Stimulated activated CD8-positive, alpha-beta memory T cell treated with anti-CD3 and anti-CD28 coated beads, Interleukin-7, amount 100 ng/mL, for 48 hours (primary cell): ENCODE results near the gene METTL17.
"Not testable (repeated sequence)": the region's sequence is repeated elsewhere in the genome, so short reads cannot be mapped to it uniquely, and the experiment has no call there.

Experiments used
- DNase-seq, 2 donors: peaks; one replicate each; pipeline ENCODE4 v3.0.0-alpha.2; 2020; ENCODE audit warnings: low read depth in 1 of 2; ENCODE audit errors: extremely low read depth in 1 of 2

Gene METTL17

GRCh38 chr14:21023817-21024584 lies 34.2 kb downstream of the METTL17 start:
- DNase-seq: no peak

- peak; percentile 41 to 45 for DNase-seq
These were observed 35.0 kb downstream of the METTL17 start, which contains the start of gene NDRG2 for GRCh38 chr14:21024585-21025370. NDRG2 (minus strand) TSS chr14:21025061; CDS start chr14:21023315, 1,746 bp downstream.

DNA sequence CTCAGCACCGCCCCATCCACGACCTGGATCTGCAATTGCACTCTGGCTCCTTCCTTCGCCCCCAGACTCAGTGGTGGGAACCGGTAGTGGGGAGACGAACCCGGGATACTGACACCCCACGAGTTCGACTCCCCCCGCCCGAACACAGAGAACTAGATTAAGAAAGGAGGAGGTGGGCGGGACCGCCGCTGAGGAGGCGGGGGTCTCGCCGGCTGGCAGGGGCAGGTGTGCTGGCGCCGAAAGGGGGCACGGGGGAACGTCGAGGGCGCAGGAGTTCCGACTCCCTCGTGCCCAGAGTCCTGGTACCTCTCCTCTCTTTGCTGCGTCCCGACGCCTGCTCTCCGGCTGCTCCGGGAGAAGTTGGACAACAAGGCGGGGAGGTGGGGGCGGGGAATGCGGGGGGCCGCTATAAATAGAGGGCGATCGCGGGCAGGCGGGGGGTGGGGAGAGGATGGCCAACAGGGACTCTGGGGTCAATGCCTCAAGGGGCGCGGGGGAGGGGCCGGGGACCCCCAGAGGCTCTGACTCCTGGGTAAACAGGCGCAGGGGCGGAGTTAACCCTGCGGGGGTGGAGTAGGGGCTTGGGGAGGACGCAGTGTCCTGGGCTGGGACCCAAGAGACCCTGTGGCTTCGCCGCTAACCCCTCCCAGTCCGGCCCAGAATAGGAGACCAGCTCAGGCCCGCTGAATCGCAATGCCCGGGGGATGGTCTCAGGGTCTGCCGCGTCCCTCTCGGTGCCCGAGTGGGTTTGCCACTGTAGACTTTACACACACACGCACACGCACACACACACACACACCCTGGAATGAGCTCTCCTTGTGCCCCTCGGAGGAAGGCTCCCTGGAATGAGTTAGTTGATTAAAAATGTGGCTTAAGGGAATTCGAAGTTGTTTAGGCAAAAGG lies 35.8 kb downstream of the METTL17 start:
- no peak for DNase-seq

DNA sequence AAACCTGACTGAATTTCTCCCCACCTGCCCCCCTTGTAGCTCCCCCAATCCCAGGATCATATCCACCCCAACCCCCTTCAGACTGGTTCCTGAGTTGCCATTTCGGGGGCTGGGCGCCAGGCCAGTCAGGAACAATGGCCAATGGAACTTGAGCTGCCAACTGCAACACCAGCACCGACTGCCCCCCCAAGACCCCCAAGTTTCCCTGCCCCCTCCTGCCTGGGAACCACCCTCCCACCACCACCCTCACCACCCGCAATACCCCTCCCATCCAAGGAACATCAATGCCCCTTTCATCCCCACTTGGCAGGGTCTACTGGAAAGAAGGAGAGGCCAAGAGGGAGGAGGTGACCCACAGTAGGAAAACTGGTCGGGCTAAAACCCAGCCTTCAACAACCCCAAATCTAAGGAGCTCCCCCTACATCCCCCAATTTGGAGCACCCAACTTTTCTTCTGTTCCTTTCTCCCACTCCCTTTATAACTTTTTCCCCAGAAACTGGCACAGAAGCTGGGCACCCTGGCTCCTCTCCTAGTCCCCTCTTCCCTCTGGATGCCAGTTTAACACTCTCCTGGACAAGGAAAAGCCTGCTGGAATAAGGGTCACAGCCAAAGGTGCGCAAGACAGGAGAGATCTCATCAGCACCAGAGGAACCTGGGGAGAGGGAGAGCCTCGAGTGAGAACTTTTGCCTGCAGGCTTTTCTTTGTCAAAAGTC lies 36.7 kb downstream of the METTL17 start:
- no peak for DNase-seq

DNA sequence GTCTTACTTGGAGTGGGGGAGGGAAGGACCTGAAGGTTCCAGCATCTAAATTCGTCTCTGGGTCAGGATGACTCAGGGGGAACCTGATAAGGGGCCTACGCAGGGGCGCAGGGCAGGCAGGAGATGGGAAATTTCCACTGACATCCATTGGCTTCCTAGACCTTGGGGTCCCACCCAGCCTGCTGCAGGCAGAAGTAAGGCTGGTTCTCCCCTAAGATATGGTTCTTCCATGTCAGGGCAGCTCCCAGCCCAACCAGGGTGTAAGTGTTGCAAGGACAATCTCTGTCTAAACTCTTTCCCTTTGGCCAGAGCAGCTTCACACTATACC lies 37.2 kb downstream of the METTL17 start:
- no peak for DNase-seq

DNA sequence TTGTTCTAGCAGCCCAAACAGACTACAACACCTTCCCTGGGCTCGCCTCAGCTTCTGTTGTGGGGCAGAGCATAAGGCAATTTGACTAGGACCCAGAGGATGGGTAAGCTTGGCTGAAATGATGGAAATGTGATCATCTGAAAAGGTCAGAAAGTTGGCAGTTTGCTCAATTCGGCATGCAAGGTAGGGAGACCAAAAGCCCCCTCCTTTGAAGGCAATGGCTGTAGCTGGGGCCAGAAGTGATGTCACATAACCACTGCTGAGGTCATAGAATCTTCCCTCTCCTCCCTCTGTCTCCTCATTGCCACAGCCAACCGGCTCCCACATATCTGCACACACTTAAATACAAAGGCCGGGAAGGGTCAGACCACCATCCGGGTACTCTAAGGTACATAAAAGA lies 40.1 kb downstream of the METTL17 start, which contains the start of gene TPPP2:
Gene TPPP2, plus strand, starts transcription at position 301 of the 400 bp plus-strand sequence. CDS start 365 bp downstream, outside the sequence.
- no peak for DNase-seq

DNA sequence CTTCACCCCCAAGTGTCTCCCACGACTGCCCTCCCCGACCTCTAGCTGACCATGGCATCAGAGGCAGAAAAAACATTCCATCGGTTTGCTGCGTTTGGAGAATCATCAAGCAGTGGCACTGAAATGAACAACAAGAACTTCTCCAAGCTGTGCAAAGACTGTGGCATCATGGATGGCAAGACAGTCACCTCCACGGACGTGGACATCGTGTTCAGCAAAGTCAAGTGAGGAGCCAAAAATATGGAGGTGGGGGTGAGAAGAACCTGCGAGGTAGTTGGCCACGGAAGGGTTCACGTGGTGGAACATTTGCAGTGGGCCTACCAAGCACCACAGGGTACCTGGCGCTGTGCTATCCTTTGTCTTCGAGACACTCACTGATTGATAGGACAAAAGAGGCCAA lies 40.8 kb downstream of the METTL17 start:
- no peak for DNase-seq

DNA sequence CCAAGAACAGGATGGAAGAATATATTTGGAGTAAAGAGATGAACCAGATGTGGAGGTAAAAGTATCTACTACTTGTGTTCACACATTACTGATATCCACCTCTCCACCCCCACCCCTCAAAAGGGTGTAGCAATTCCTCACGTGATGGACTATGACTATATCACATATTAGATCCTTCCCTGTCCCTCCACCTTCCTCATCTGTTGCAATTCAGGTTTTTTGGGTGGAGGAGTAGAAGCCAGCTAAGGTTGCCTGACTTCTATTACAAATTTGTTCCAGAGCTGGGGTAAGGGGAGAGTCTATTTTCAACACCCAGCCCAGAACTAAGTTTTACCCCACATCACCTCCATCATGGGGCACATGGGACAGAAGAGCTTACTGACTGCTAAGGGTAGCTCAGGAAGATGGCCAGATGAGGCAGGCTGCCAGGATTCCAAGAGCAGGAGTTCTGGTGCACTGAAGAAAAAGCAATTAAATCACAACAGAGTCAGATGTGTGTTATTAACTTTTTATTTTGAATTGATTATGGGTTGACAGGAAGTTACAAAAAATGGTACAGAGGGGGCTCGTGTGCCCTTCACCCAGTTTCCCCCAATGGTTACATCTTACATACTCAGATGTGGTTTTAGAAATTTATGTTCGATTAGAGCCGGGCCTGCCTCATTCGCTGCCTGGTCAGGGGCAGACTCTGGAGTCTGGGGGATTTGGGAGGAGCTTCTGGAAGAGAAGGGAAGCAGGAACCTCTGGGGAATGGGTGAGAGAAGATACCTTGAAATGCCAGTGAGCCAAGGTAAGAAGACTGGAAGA lies 42.7 kb downstream of the METTL17 start:
- no peak for DNase-seq

DNA sequence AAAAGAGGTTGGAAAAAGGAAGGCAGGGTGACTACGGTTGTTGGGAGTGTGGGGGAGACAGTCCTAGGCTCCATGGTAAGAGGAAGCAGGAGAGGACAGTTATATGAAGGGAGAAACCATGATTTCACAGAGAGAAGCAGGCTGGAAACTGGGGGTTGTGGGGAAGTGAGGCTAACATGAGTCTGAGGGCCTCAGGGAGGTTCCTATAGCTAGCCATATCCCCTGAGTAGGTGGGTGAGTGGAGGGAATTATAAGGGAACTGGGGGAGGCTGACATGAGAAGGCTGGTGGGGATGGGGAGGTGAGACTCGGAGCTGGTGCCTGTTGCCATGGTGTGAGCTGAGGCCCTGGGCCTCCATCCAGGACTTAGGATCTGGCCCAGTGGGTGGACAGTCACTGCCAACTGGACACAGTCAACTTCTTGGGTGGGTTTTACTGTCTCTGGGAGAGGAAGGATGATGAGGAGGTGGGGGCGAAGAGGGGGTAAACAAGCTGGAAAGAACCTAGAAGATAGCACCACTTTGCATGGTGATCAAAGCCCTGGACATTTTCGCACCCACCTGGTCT lies 43.4 kb downstream of the METTL17 start:
- no peak for DNase-seq

DNA sequence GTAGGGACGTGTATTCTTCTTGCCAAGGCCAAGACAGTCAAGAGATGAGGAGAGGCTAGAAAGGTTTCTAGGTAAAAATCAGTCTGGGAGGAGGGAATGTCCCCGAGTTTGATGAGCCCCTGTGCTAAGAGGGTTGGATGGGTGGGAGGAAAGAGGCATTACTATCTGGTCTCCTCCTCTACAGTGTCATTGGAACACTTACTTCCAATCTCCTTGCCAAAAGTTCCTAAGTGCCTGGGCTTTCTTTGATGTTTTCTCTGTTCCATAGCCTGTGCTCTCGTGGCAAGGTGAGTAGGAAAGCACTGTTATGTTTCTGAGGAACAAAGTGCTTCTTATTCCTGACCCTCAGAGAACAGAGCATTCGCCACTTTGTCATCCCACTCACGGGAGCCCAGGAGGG lies 44.9 kb downstream of the METTL17 start, which contains the start of gene RNASE13:
Gene RNASE13, minus strand, starts transcription at position 101 of the 400 bp plus-strand sequence. CDS start 519 bp downstream, outside the sequence.
- DNase-seq: no peak

DNA sequence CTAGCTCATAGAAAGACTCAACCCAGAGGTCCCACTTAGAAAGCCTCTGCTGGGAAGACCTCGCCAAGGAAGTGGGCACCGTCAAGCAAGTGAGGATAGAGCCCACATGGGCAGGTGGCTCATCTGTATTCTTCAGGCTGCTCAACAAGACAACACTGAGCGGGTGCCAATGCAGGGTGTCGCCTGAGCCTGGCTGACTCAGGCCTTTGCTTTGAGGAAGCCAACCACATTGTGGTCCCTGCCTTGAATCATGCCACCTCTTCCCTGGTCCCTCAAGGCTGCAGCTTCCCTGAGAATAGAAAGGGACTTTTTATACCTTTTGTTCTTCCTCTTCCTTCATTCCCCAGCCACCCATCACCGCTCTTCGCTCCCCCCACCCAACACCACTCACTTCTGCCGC lies 47.0 kb downstream of the METTL17 start:
- DNase-seq: no peak

DNA sequence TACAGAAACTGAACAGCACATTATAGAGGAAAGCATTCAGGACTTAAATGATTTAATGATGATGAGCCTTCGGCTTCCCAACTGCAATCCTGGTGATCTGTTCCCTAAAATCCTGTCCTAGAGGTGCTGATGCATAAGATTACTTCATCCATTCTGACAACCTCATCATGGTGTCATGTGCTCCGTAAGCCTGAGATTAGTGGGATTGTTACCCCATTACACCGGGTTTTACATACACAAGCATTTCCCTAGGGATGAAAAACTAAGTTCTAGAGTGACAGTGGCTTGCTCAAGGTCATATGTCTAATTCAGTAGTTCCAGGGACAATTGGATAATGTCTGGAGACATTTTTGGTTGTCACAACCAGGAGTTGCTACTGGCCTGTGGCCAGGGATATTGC lies 47.4 kb downstream of the METTL17 start:
- DNase-seq: no peak

GRCh38 chr14:21038441-21039422 lies 49.0 kb downstream of the METTL17 start:
- DNase-seq: no peak

GRCh38 chr14:21039585-21040369 lies 50.0 kb downstream of the METTL17 start:
- no peak for DNase-seq

- no peak for DNase-seq
These were observed 50.7 kb downstream of the METTL17 start for GRCh38 chr14:21040370-21040925.

DNA sequence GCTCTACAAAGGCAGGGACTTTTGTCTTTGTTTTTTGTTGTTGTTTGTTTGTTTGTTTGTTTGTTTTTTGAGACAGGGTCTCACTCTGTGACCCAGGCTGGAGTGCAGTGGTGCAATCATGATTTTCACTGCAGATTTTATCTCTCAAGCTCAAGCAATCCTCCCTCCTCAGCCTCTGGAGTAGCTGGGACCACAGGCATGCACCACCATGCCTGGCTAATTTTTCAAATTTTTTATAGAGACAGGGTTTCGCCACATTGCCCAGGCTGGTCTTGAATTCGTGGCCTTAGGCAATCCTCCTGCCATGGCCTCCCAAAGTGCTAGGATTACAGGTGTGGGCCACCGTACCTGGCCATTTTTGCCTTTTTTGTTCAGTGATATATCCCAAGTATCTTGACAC lies 51.2 kb downstream of the METTL17 start:
- DNase-seq: not testable (repeated sequence)
